SK-N-SH treated with all-trans-retinoic acid at 6 μM for 48 hours (cell line): ENCODE results near the gene RIMBP2.

ENCODE experiments used
- CSDC2 ChIP-seq: fragments of 250-450 bp; sonication (Bioruptor Pico); IDR thresholded peaks from 2 replicates; pipeline ENCODE4 v1.5.0; 2020; ENCODE audit warnings: mild to moderate bottlenecking, moderate library complexity
- PPARA ChIP-seq: fragments of 250-450 bp; sonication (Bioruptor Pico); IDR thresholded peaks from 2 replicates; pipeline ENCODE4 v1.5.0; 2020; ENCODE audit warnings: mild to moderate bottlenecking, borderline replicate concordance
- ZFP30 ChIP-seq: fragments of 450-650 bp; formaldehyde crosslinking; IDR thresholded peaks from 2 replicates; pipeline ENCODE4 v1.5.0; 2022; ENCODE audit warnings: mild to moderate bottlenecking, moderate library complexity

GRCh38 chr12:130549361-130549760 lies 166.7 kb downstream of the RIMBP2 start:
- no peak for TF ChIP-seq CSDC2
- TF ChIP-seq ZFP30 (CRISPR knock-in tag): no peak
- TF ChIP-seq PPARA (CRISPR knock-in tag): no peak
